Measurements from ENCODE around the gene TSBP1. TPM values are rescaled to one million over a fixed set of nuclear protein-coding genes. Genes with fewer than 3 reads are reported as not detected.

The TSBP1 gene
- total RNA-seq, 1 experiment from 2014 or later = not detected

GRCh38 chr6:32416036-32416435, 44.3 kb upstream of the TSBP1 start (continued):
- TF ChIP-seq CTCF (IDR thresholded peaks at IDR 0.05 in 2 of 3, conservative IDR thresholded peaks at IDR 0.05 in 1 of 3; ENCODE audit: borderline replicate concordance in 1 of 3, insufficient read depth in 1 of 3, low read depth in 2 of 3, low read length in 2 of 3) = no peak
- no peak for TF ChIP-seq CEBPB (IDR thresholded peaks at IDR 0.05; ENCODE audit: low read depth)
- TF ChIP-seq SIN3A (IDR thresholded peaks at IDR 0.05; ENCODE audit: low read depth) = no peak
- TF ChIP-seq JUND (IDR thresholded peaks at IDR 0.05) = no peak

GRCh38 chr6:32415521-32416019, 43.9 kb upstream of the TSBP1 start:
- Histone ChIP-seq H3K36me3 (ENCODE audit: control insufficient read depth in 1 of 2, insufficient read depth in 2 of 2, low read length in 2 of 2) (no peaks in the 10 kb centered on the region), H3K9ac (ENCODE audit: low read length) (peak overlapping the region; percentile 11; the same call in 1 of the 2 replicates), H3K79me2 (ENCODE audit: insufficient read depth, low read length) (no peaks in the 10 kb centered on the region), H3K27ac (ENCODE audit: low read depth, low read length) (no peak overlapping the region), H3K9me3 (ENCODE audit: control insufficient read depth in 1 of 2, insufficient read depth in 1 of 2, low read depth in 1 of 2, low read length in 2 of 2) (no peaks in the 10 kb centered on the region), H3K4me1 (ENCODE audit: control insufficient read depth in 1 of 2, insufficient read depth in 2 of 2, low read length in 2 of 2) (peaks cover 0 to 12% of the 10 kb centered on the region in 2 experiments; a peak in 2 of 4 replicates), H2AFZ (ENCODE audit: low read depth, low read length, poor library complexity, severe bottlenecking) (peak overlapping the region; percentile 93), H4K20me1 (ENCODE audit: insufficient read depth) (no peaks in the 10 kb centered on the region), H3K9me2 (ENCODE audit: insufficient read depth) (no peaks in the 10 kb centered on the region), H3K4me3 (replicated peaks in 1 of 2; ENCODE audit: low read depth in 1 of 2, low read length in 2 of 2) (peak overlapping the region; percentile 18 to 36), H3K27me3 (ENCODE audit: insufficient read depth, low read length) (0 out of 2 replicates have a peak, but pooled peaks cover under 1% of the 10 kb centered on the region), H3K4me2 (ENCODE audit: low read length) (peak overlapping the region; percentile 76)
- ChIA-PET RAD21 (ENCODE audit: low non-redundant PET in 1 of 2, low total read pairs in 2 of 2, uncharacterized antibody in 2 of 2, unreplicated experiment in 2 of 2) (interaction anchor here in 1 of 2 experiments (1.2 kb wide), 1 partner anchor 277 kb away, joined by 3 read pairs; no protein-coding TSS in a partner anchor), POLR2A (no interaction called here), CTCF (interaction anchor here (1.0 to 3.9 kb wide), 4 partner anchors 9 to 371 kb away, joined by 4 to 33 read pairs (median 16); partner anchors contain the start of gene BTNL2)
- ATAC-seq (peak; percentile 83), DNase-seq (ENCODE audit: low read depth, low spot score) (peak; percentile 74)
- TF ChIP-seq RAD21 (IDR thresholded peaks at IDR 0.05; ENCODE audit: low read depth) (peak; percentile 86), CTCF (IDR thresholded peaks at IDR 0.05 in 2 of 3, conservative IDR thresholded peaks at IDR 0.05 in 1 of 3; ENCODE audit: borderline replicate concordance in 1 of 3, insufficient read depth in 1 of 3, low read depth in 2 of 3, low read length in 2 of 3) (peak; percentile 89 to 99 (median 97)), POLR2AphosphoS5 (IDR thresholded peaks at IDR 0.05; ENCODE audit: low read depth, low read length) (no peak)
- intact Hi-C loops (cut with micrococcal nuclease) = loop anchor here (1.0 to 2.0 kb wide), 3 partner anchors 285 to 453 kb away; no protein-coding TSS in a partner anchor
- BruUV-seq (replicated peaks) = no TSS peak

All from HCT116 (cell line).